ENCODE data around the gene CNTNAP2.
"Not testable (repeated sequence)": the region's sequence is repeated elsewhere in the genome, so short reads cannot be mapped to it uniquely, and the experiment has no call there.

Gene CNTNAP2

DNA sequence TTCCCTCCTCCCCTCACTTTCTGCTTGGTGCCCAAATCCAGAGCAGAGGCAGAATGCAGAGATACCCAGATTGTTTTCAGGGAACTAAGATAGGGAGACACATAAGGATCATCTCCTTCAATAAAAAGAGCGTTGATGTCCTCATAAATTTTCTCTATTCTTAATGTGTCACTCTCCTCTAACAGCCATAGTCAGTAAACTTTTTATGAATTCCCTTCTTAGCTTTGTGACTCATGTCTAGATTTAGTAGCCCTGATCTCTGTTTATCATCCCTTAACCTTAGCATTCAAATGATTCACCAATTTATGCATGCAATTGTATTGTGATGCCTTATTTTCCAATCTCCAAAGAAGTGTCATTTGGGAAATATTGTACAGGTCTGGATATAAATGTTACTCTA is 1478.4 kb downstream of the CNTNAP2 start:
- DNase-seq = no peak

DNA sequence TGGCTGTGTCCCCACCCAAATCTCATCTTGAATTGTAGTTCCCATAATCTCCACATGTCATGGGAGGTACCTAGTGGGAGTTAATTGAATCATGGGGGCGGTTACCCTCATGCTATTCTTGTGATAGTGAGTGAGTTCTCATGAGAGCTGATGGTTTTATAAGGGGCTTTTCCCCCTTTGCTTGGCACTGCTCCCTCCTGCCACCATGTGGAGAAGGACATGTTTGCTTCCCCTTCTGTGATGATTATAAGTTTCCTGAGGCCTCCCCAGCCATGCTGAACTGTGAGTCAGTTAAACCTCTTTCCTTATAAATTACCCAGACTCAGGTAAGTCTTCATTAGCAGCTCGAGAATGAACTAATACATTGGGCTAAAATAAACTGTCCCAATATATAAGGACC is 1482.1 kb downstream of the CNTNAP2 start:
- not testable (repeated sequence) for DNase-seq

DNA sequence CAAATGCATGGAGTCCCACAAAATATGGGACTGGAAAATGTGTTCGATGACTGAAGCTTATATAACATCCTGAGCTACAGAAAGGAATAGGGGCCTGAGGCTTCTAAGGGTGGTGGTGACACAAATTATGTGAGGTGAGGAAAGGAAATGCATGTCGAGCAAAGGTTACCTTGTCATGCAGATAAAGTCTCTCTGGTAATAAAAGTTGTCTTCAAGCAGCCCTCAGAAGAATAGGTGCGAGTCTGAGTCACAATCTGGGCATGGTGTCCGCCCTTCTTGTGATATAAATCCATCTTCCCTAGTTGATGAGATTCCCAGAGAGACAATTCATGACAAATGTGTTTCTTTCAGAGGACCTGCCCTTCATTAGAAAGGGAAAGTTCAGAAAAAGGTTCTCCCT is 1488.7 kb downstream of the CNTNAP2 start:
- DNase-seq = no peak

DNA sequence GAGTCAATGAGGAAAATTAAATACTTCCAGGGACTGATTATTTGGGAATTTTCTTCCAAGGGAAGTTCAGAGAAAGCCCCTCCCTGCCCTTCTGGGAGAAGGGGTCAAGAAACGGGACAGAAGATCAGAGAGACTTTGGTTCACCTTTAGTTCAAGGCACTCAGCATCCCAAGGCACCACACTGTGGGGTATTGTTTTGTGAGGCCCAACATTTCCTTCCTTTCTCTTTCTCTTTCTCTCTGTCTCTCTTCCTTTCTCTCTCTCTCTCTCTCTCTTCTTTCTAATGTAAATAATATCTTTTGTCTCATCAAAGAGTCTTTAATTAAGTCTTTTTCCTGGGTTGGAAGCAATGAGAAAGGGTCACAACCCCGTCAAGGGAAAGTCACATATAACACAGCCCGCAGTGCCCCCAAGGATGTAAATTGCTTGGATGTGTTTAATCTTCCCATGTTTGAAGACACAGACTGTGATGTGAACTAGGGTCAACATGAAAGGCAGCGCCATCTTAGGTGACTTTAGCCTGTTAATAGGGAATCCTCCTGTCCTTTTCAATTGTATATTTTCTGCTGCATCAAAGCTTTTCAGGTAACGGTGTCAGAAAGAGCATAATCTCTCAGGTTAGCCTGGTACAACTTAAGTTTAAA is 1490.7 kb downstream of the CNTNAP2 start:
- DNase-seq = no peak

DNA sequence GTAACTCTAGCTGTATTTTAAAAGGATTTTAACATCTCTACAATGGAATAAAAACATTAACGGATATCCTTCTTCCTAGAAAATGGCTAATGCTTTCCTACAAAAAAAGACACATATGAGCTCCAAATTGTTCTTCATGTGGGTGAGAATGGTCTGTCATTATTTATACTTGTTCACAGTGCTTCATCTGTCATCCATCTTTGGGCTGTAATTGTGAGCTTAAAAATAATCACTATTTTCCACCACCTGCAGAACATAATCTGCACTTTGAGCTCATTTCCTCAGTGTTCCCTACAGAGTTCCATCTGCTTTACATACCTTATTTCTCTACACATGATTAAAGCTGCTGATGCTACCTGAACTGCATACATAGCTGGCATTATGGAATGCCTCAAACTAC is 1494.8 kb downstream of the CNTNAP2 start:
- DNase-seq = no peak

DNA sequence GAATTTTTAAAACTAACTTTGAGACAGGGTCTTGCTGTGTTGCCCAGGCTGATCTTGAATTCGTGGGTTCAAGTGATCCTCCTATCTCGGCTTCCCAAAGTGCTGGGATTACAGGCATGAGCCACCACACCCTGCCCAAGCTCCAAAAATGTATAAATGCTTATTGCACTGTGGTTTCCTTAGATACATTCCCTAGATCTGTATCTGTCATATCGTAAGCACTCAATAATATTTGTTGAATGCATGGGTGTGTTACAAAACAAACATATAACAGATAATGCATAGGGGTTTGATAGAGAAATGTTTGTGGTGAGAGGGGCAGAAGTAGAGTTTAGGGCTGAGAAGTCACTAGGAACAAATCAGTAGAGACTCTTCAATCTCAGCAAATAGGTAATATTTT is 1518.7 kb downstream of the CNTNAP2 start:
- DNase-seq = no peak

DNA sequence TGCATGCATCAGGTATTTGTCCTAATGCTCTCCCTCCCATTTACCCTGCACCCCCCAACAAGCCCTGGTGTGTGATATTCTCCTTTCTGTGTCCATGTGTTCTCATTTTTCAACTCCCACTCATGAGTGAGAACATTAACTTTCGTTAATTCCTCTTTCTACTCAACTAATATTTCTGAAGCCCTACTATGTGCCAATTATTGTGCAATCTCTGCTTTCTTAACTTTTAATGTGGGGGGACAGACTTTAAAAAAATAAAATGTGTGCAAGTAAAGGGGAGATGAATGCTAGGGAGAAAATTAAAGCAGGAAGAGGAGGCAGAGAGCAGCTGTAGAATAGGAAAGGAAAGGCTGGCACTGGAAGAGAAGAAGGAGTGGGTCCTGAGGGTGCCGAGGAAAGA is 1520.0 kb downstream of the CNTNAP2 start:
- DNase-seq = no peak

DNA sequence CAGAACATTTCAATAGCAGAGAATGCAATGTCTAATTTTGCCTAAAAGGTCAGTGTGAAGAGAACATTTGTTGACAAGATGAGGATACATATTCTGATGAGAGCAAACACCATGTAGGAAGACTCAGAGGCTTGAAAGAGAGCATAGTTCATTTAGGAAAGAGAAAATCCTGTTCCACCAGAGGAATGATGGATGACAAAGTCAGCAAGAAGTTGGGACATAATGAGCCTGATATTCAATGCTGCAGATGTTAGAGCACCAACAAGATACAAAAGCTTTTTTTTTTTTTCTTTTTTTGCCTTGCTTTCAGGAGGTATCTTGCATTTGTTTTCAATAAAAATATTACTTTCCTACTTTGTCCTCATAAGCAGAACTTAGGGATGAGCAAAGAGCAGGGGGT is 1522.0 kb downstream of the CNTNAP2 start:
- DNase-seq = no peak

DNA sequence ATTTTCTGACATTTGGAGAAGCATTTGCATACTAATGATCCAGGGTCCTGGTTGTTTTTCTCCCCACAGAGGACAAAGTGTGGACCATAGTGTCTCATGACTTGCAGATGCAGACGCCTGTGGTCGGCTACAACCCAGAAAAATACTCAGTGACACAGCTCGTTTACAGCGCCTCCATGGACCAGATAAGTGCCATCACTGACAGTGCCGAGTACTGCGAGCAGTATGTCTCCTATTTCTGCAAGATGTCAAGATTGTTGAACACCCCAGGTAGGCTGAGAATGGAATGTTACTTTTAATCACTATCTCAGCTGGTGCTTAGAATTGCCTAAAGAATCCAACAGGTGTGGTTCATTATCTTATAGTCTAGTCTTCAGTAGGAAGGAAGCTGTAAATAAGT is 1522.4 kb downstream of the CNTNAP2 start:
- DNase-seq = peak; percentile 17 to 39

DNA sequence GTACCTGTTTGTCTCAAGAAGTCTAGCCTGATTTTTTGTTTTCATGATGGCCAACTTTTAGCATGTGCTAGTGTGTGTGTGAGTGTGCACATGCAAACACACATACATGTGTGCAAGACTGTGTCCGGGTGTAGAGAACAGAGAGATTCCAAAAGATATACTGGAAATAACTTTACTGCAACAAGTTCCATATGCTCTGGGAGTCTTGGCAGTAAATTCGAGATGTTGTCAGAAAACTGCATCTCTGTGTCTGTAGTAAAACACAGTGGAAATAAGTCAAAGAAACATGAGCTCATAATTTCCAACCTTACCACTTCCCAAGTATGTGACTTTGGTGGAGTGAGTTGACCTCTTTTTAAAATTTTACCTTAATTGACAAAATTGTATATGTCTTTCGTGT is 1523.2 kb downstream of the CNTNAP2 start:
- DNase-seq = no peak

DNA sequence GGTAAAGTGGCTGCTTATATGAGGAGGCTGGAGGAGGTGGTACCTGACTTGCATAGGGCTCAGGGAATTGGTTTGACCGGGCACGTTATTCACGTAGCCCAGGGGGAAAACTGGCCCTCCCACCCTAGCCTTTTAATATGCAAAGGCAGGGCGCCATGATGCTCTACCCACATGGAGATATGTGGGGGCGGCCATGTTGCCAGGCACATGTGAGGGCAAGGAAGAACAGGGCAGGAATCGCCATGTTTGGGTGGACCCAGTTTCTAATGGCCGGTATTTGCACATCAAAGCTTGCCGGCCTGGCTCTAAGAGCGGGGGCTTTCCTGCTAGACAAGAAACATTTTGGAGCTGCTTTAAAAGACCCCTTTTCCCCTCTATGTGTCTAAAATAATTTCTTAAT is 1524.2 kb downstream of the CNTNAP2 start:
- DNase-seq = no peak

DNA sequence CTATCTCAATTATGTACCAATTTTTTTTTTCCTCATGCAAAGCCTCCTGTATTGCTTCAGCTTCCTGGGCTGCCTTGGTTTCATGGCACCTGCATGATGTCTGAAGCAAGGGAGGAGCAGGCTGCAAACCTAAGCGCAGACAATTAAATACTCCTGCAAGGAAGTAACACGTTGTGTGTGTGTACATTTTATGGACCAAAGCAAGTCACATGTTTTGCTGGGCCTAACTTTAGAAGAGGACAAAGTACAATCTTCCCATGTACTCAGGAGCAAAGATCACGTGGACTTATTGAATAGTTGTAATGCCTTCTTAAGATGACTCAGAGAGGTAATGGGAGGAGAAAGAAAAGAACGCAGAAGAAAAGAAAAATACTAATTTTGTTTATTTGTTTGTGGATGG is 1530.0 kb downstream of the CNTNAP2 start:
- DNase-seq = no peak

DNA sequence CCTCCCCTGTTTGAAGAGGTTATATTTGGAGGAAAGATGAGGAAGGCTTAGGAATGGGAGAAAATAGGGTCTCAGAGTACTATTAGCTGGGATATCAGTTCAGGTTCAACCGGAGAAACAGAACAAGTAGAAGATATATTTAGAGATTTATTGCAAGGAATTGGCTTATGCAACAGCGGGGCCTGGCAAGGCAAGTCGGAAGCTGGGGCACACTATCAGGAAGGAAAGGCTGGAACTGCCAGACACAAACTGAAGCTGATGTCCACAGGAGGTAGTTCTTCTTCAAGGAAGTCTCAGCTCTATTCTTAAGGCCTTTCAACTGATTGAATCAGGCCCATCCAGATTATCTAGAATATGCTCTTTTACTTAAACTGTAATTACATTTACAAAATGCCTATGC is 1534.4 kb downstream of the CNTNAP2 start:
- no peak for DNase-seq

DNA sequence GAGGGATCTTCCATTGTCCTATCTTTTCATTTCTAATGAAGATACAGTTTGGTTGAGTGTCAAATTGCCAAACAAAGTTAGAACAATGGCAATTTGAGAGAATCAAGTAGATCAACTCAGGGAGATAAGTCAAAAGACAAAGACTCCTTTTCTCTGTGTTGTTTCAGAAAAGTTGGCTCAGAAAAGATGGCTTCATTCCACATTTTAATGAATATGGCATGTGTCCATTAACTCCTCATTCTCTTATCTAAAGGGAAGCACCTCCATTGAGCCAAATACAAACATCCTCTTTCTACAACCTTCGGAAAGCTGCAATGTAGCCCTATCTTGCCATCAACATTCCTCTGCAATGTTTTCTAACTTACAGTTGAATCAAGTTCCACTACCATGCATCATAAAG is 1535.0 kb downstream of the CNTNAP2 start:
- no peak for DNase-seq

DNA sequence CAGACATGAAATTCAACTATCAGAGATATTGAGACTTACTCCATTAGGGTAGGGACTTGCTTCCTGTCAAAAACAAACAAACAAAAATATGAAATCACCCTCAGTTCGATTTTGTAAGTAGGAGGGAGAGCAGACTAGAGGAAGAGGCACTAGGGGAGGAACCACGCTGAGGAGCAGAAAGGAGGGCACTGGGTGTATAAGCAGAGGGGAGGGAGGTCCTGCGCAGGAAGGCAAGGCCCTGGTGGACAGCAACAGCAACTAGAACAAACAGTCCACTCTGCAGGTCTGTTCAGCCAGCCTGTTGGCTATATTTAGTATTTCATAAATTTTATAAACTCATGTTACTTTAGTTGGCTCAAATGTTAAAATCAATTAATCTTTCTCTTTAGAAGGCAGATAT is 1536.9 kb downstream of the CNTNAP2 start:
- no peak for DNase-seq

DNA sequence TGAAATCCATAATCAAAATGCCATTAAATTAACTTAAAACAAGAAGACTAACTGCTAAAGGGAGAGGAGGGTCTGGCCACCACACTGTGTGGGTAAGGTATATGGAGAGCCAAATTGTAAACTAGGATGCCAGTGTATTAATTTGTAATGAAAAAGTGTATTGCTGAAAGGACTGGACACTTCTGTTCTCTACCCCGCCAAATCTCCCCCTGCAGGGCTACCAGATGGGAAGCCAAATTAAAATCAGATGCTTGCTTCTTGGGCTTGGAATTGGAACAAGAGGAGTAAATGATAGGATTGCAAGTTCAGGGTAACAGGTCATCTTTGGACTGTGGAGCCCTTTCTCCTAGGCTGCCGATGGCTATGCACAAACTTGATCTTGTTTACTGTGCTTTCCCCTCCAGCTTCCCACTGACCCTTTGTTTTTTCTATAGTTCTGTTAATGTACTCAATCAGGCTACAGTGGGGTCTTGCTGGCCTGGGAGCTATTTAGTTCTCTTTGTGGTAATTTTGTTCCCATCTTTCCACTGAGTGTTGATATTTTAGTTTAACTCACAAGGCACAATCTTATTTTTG is 1541.9 kb downstream of the CNTNAP2 start:
- DNase-seq = no peak

DNA sequence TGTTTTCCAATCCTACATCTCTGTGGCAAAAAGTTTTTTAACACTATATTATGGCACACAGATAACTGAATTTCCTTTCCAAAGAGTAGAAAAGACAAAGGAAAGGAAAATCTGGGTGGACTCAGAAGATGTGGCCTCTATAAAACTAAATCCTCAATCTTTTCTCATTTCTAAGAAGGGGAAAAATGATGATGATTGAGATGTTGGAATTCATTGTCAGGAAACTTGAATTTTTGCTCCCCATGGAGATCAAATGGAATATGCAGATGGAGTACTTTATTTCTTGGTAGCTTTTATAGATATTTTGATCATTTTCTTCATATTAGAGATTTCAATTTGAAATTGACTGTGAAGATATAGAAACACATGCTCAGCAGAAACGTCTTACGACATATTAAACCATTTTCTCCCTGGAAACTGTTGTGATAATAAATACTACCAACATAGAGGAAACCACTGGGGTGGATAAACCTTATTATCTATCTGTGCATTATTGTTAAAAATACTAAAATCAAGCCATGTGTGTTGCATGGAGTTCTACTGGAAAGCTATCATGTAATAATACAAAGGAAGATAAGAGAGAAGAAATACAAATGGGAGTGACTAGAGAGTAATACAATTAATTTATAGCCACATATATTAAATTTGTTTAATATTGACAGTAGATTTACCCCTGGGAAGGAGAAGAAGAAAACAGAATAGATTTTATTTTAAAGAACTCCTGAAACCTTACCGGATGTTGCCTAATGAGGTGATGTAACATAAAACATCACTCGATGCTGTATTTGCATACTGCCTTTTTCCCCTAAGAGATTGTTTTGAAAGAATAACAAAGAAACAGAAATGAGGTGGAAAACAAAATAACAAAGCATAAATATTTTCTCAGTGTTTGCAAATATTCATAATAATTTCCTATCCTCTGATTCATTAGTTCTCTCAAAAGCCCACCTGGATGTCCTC is 1542.7 kb downstream of the CNTNAP2 start:
- DNase-seq = no peak

DNA sequence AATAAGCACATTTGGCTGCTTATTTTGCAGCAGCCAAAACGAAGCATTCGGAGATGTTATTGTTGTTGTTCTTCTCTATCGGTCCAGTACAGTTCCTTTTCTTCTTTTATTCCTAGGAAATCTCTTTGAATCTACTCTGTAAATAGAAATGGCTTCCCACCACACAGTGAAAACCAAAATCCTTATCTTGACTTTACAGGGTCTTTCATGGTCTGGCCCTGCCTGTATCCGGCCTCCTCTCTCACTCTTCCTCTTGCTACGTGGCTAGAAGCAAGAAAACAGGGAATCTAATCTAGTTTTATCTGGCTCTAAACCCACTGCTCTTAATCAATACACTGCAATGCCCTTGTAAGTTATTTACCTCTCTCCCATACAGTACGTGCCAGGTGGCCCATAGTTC is 1547.9 kb downstream of the CNTNAP2 start:
- no peak for DNase-seq

DNA sequence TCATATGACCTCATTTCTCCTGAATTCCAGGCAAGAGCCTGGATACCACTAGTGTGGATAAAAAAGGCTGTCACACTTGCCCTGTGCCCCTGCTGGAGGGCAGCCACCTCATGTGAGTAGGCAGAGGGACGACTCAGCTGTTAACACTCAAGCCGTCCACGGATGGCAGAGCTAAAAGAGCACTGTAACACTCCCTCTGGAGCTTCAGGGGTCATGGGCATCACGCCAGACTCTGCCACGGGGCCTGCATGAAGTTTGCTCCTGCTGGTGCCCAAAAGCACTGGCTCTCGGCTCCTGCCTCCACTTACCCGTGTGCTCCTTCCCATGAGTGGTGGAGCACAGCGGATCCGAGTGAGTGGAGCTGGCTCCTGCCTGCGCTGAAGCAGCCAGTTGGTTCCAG is 1554.2 kb downstream of the CNTNAP2 start:
- no peak for DNase-seq

DNA sequence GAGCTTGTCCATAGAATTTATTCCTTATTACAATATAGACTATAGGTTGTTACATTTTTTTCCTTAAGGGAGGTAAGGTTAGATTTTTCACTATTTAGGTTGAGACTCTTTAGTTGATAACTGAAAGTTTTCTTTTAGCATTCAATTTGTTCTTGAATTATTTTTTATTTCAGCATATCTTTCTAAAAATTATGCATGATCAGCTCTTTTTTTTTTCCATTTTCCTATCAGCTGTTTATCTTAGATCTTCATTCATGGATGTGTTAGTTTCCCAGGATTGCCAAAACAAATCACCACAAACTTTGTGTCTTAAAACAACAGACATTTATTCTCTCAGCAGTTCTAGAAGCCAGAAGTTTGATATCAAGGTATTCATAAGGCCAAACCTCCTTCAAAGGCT is 1558.1 kb downstream of the CNTNAP2 start:
- DNase-seq = no peak

DNA sequence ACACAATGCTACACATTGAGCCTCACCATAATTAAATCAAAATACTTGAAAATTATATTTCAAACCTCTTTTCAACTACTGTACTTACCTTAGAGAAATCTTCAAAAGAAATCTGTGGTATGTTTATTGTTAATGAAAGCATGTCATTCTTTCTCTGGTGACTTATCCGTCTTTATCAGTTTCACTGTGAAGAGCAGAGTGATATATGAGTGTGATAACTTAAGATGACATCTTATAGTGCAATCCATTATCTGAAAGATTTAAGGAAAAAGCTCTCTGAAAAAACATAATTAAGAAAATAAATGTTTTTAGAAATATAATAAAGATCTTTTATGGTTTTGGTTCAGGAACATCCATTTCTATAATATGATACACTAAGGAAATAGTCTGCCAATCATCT is 1562.3 kb downstream of the CNTNAP2 start:
- DNase-seq = no peak

DNA sequence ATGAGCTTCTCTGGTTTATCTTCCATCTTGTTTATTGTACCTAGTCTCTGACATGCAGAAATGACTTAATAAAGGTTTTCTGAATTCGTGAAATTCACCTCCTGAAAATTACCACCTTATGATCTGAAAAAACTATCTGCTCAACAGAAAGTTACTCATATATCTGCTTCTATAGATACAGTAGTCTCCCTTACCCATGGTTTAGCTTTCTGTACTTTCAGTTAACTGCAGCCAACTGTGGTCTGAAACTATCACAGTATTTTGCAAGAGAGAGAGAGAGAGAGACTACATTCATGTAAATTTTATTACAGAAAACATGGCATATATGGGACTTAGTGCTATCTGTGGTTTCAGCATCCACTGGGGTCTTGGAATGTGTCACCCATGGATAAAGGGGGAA is 1564.9 kb downstream of the CNTNAP2 start:
- DNase-seq = no peak

DNA sequence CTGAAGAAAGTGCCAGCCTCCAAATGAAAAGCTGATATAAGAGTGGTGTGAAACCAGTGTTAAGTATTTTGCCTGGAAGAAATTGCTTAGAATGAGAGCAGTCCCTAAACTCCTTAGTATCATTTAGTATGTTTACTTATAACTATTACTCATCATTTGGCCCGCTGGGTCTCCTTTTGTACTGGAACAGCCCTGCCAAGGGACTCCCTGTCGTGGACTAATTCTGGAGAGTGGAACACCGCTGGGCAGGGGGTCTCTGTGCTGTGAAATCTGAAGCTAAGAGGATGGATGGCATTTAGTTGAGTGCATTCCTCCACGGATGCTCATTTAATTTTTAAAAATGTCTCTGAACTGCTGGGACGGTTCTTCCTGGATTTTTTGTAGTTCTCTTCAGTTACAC is 1584.1 kb downstream of the CNTNAP2 start:
- DNase-seq = no peak

DNA sequence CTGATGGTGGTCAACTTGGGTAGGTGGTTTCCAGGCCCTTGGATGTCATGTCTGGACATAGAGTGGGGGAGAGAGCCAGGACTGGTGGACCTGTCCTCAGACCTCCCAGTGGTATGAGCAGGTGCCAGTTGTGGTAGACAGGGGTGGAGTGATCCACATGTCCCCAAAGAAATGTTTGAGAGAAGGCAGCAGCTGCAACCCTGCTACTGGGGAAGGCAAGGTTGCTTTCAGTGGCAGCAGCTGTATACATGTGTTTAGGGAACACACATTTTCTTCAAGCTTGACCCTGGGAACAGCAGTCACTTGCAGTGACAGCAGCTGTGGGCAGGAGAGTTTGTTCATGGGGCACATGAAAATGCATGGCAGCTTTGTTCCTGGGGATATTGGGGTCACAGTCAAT is 1591.3 kb downstream of the CNTNAP2 start:
- DNase-seq = no peak

All from hippocampal formation (tissue), 2 donors.